Activated T-helper 17 cell treated with anti-CD3 and anti-CD28 coated beads, Interleukin-2, amount 50 U/mL, for 72 hours (primary cell): ENCODE data around the gene TMEM179B. TPM values are rescaled to one million over a fixed set of nuclear protein-coding genes. Genes with fewer than 3 reads are reported as not detected.

Source experiments
- ATAC-seq: fragments of 150-1000 bp; cut with Tn5 transposase; replicated peaks from 2 replicates; pipeline ENCODE4 v1.10.0; 2021; ENCODE audit warnings: mild to moderate bottlenecking, moderate library complexity
- H3K27ac Mint-ChIP-seq: one replicate; pipeline ENCODE4 v1.8.0; 2022; ENCODE audit warnings: mixed read lengths
- H3K27me3 Mint-ChIP-seq: one replicate; pipeline ENCODE4 v1.8.0; 2022; ENCODE audit warnings: mixed read lengths
- H3K36me3 Mint-ChIP-seq: one replicate; pipeline ENCODE4 v1.8.0; 2022; ENCODE audit warnings: low read depth, mild to moderate bottlenecking, mixed read lengths
- H3K4me1 Mint-ChIP-seq: one replicate; pipeline ENCODE4 v1.8.0; 2022; ENCODE audit warnings: mixed read lengths
- H3K4me3 Mint-ChIP-seq: one replicate; pipeline ENCODE4 v1.8.0; 2022; ENCODE audit warnings: mild to moderate bottlenecking, mixed read lengths
- H3K9me3 Mint-ChIP-seq: one replicate; pipeline ENCODE4 v1.8.0; 2022; ENCODE audit warnings: mixed read lengths
- total RNA-seq, 2 donors: library from RNA; stranded (reverse); gene quantifications; one replicate each; pipeline ENCODE4 v1.2.3, GENCODE V29; 2022

The TMEM179B gene
- total RNA-seq, 2 donors from 2014 or later: 18.6 to 20.9 TPM

DNA sequence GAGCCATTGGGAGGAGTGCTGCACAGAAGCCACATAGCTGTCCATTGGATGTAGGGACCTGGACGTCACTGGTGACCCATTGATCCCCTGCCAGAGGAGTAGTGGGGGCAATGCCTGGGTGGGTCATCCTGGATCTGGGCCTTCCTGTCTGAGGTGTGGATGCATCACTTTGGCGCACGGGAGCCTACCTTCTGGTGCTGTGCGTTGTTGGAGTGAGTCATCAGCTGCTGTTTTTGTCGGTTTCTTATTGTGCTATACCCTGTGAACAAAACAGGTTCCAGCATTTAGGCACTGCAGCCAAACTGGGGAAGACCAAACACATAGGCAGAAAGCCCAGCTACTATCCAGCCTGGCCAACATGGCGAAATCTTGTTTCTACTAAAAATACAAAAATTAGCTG, 12.8 kb upstream of the TMEM179B start:
- ATAC-seq: no peak
- Mint-ChIP-seq H3K4me1 (peaks cover 24% of the 10 kb centered on the region), H3K4me3 (no peak overlapping the region), H3K27ac (no peak overlapping the region), H3K36me3 (peaks cover 36% of the 10 kb centered on the region), H3K27me3 (no peaks in the 10 kb centered on the region), H3K9me3 (no peaks in the 10 kb centered on the region)

GRCh38 chr11:62775646-62776045, 11.6 kb upstream of the TMEM179B start:
- no peak overlapping the region for H3K4me3 Mint-ChIP-seq
- H3K27ac Mint-ChIP-seq: peak overlapping the region; percentile 76
- no peaks in the 10 kb centered on the region for H3K27me3 Mint-ChIP-seq
- H3K9me3 Mint-ChIP-seq: no peaks in the 10 kb centered on the region
- H3K4me1 Mint-ChIP-seq: peaks cover 15% of the 10 kb centered on the region
- ATAC-seq: no peak
- peaks cover 42% of the 10 kb centered on the region for H3K36me3 Mint-ChIP-seq

GRCh38 chr11:62777389-62777788, 9.8 kb upstream of the TMEM179B start:
- peaks cover 12% of the 10 kb centered on the region for H3K4me1 Mint-ChIP-seq
- H3K4me3 Mint-ChIP-seq: peak overlapping the region; percentile 73
- H3K27ac Mint-ChIP-seq: peak overlapping the region; percentile 93
- H3K27me3 Mint-ChIP-seq: no peaks in the 10 kb centered on the region
- no peaks in the 10 kb centered on the region for H3K9me3 Mint-ChIP-seq
- H3K36me3 Mint-ChIP-seq: peaks cover 44% of the 10 kb centered on the region
- peak; percentile 84 for ATAC-seq

GRCh38 chr11:62778441-62778840, 8.8 kb upstream of the TMEM179B start:
- Mint-ChIP-seq H3K27ac (peak overlapping the region; percentile 93), H3K4me3 (peak overlapping the region; percentile 73), H3K36me3 (peaks cover 53% of the 10 kb centered on the region), H3K4me1 (peaks cover 11% of the 10 kb centered on the region), H3K9me3 (no peaks in the 10 kb centered on the region), H3K27me3 (no peaks in the 10 kb centered on the region)
- no peak for ATAC-seq

GRCh38 chr11:62782753-62783152, 4.4 kb upstream of the TMEM179B start:
- Mint-ChIP-seq H3K36me3 (peaks cover 49% of the 10 kb centered on the region), H3K27ac (peak overlapping the region; percentile 36), H3K27me3 (no peaks in the 10 kb centered on the region), H3K9me3 (no peaks in the 10 kb centered on the region), H3K4me1 (no peaks in the 10 kb centered on the region), H3K4me3 (no peak overlapping the region)
- ATAC-seq: no peak

GRCh38 chr11:62786318-62787004, 741 bp upstream of the TMEM179B start:
- peak overlapping the region; percentile 86 for H3K27ac Mint-ChIP-seq
- no peaks in the 10 kb centered on the region for H3K27me3 Mint-ChIP-seq
- H3K4me3 Mint-ChIP-seq: peak overlapping the region; percentile 86
- H3K9me3 Mint-ChIP-seq: no peaks in the 10 kb centered on the region
- peaks cover 62% of the 10 kb centered on the region for H3K36me3 Mint-ChIP-seq
- H3K4me1 Mint-ChIP-seq: peaks cover 21% of the 10 kb centered on the region
- ATAC-seq: peak; percentile 81

DNA sequence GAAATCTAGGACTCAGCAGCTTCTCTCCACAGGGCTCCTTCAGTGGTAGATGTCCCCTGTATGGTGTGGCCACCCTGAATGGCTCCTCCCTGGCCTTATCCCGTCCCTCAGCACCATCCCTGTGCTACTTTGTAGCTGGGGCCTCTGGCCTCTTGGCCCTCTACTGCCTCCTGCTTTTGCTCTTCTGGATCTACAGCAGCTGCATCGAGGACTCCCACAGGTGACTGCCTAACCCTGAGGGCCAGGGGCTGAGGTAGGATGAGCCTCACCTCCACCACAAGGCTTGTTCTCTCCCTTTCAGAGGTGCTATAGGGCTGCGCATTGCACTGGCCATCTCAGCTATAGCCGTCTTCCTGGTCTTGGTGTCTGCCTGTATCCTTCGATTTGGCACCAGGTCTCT, 1.8 kb downstream of the TMEM179B start:
- Mint-ChIP-seq H3K4me3 (peak overlapping the region; percentile 86), H3K9me3 (no peaks in the 10 kb centered on the region), H3K36me3 (peaks cover 76% of the 10 kb centered on the region), H3K27ac (peak overlapping the region; percentile 34), H3K4me1 (peaks cover 28% of the 10 kb centered on the region), H3K27me3 (no peaks in the 10 kb centered on the region)
- ATAC-seq: no peak

GRCh38 chr11:62789576-62789975, 2.4 kb downstream of the TMEM179B start:
- no peak for ATAC-seq
- H3K27me3 Mint-ChIP-seq: no peaks in the 10 kb centered on the region
- no peaks in the 10 kb centered on the region for H3K9me3 Mint-ChIP-seq
- peak overlapping the region; percentile 34 for H3K27ac Mint-ChIP-seq
- H3K4me1 Mint-ChIP-seq: peaks cover 33% of the 10 kb centered on the region
- H3K36me3 Mint-ChIP-seq: peaks cover 82% of the 10 kb centered on the region
- peak overlapping the region; percentile 86 for H3K4me3 Mint-ChIP-seq

GRCh38 chr11:62791501-62792201, 4.4 kb downstream of the TMEM179B start, which contains the start of gene TMEM223:
Gene TMEM223 (minus strand): TSS chr11:62792006. CDS start chr11:62791994, 12 bp downstream.
- H3K36me3 Mint-ChIP-seq: peaks cover 92% of the 10 kb centered on the region
- ATAC-seq: peak; percentile 84
- H3K9me3 Mint-ChIP-seq: no peaks in the 10 kb centered on the region
- peak within 1 kb of the TSS; percentile 93 for H3K27ac Mint-ChIP-seq
- H3K27me3 Mint-ChIP-seq: no peaks in the 10 kb centered on the region
- H3K4me1 Mint-ChIP-seq: peaks cover 36% of the 10 kb centered on the region
- H3K4me3 Mint-ChIP-seq: peak within 1 kb of the TSS; percentile 86

DNA sequence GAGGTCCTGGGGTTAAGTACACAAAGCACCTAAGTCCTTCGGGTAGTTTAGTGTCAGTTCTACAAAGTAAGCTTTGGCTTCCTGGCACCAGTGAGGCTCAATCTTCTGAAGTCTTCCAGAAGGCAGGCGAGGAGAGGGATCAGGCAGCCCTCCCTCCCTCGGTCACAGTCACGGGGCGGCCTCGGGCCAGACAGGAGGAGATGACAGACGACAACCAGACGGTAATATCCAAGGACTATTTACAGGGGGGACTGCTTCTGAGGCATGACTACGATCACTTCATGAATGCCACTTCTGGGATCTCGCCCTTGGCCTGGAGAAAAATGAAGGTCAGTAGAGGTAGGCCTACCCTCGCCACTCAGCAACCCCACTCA, 5.0 kb downstream of the TMEM179B start:
- Mint-ChIP-seq H3K27me3 (no peaks in the 10 kb centered on the region), H3K4me1 (peaks cover 36% of the 10 kb centered on the region), H3K27ac (peak overlapping the region; percentile 93), H3K4me3 (peak overlapping the region; percentile 86), H3K36me3 (peaks cover 95% of the 10 kb centered on the region), H3K9me3 (no peaks in the 10 kb centered on the region)
- peak; percentile 18 for ATAC-seq

- Mint-ChIP-seq H3K27me3 (no peaks in the 10 kb centered on the region), H3K27ac (peak overlapping the region; percentile 36), H3K36me3 (peaks cover 99% of the 10 kb centered on the region), H3K9me3 (no peaks in the 10 kb centered on the region), H3K4me1 (peaks cover 34% of the 10 kb centered on the region), H3K4me3 (peak overlapping the region; percentile 10)
- ATAC-seq: no peak
Observed at GRCh38 chr11:62794201-62794775, 7.1 kb downstream of the TMEM179B start.

GRCh38 chr11:62796281-62796680, 9.1 kb downstream of the TMEM179B start:
- H3K36me3 Mint-ChIP-seq: peaks cover 98% of the 10 kb centered on the region
- H3K4me1 Mint-ChIP-seq: peaks cover 19% of the 10 kb centered on the region
- no peak for ATAC-seq
- no peaks in the 10 kb centered on the region for H3K27me3 Mint-ChIP-seq
- no peaks in the 10 kb centered on the region for H3K9me3 Mint-ChIP-seq
- no peak overlapping the region for H3K27ac Mint-ChIP-seq
- no peak overlapping the region for H3K4me3 Mint-ChIP-seq

DNA sequence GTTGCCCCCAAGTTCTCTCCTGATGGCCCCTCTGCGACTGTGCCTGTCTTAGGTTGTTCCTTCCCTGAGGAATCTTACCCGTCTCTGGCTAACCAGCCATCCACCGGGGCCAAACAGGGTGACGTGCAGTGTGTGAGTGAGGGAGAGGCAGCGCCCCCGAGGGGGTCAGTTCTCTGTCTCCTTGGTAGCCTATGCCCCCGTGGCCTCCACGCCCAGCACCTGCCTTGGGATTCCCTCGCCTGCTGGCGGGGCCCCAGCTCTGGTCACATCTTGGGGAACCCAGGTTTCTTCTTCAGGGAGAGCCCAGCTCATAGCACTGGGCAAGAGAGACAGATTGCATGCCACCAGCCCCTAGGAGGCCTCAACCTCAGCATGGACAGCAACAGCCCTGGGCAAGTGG, 12.3 kb downstream of the TMEM179B start:
- Mint-ChIP-seq H3K9me3 (no peaks in the 10 kb centered on the region), H3K4me1 (peaks cover 18% of the 10 kb centered on the region), H3K27ac (peak overlapping the region; percentile 67), H3K4me3 (no peak overlapping the region), H3K27me3 (no peaks in the 10 kb centered on the region), H3K36me3 (peaks cover 99% of the 10 kb centered on the region)
- ATAC-seq: no peak

DNA sequence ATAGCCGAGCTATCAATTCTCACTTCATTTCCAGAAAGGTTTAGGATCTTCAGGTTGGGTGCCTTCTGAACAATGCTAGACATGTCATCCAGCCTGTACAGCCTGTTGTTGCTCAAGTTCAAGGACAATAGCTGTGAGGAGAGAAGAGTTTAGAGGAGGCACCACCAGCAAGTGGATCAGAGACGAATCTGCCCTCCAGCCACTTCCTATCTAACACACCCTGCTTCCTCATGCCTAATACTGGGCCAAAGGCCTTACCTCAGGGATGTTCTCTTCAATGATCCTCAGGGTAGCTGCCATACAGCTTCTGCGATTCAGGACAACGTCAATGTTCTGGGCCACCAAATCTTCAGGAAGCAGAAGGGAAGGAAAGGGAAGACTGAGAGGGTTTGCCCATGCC, 13.9 kb downstream of the TMEM179B start:
- no peak for ATAC-seq
- peak overlapping the region; percentile 70 for H3K27ac Mint-ChIP-seq
- no peak overlapping the region for H3K4me3 Mint-ChIP-seq
- no peaks in the 10 kb centered on the region for H3K27me3 Mint-ChIP-seq
- peaks cover 94% of the 10 kb centered on the region for H3K36me3 Mint-ChIP-seq
- H3K4me1 Mint-ChIP-seq: peaks cover 17% of the 10 kb centered on the region
- H3K9me3 Mint-ChIP-seq: no peaks in the 10 kb centered on the region
